A549 (cell line): Measurements from ENCODE around the gene DPYD. TPM values are rescaled to one million over a fixed set of nuclear protein-coding genes. Genes with fewer than 3 reads are reported as not detected.

Source experiments
- ATAC-seq, 2 experiments: fragments of 200-7000 bp in 1 of 2; fragments of >200 bp in 1 of 2; cut with Nextera tagmentation in 1 of 2; cut with Tn5 transposase in 1 of 2; 3 replicates each; pipeline versions ENCODE4 v1.8.0 to v1.9.1; 2018 to 2020; ENCODE audit warnings: mild to moderate bottlenecking in 1 of 2, moderate library complexity in 1 of 2
- CTCF ChIA-PET: fragments of 300-600 bp; sonication (Branson Sonifier 250); formaldehyde crosslinking; extraction: SDS; loops from one replicate; lab custom pipeline; 2021; ENCODE audit warnings: antibody characterized with exemption, inconsistent platforms; lab: Yijun Ruan, JAX
- POLR2A ChIA-PET: fragments of 350-600 bp; formaldehyde crosslinking; extraction: SDS; loops from one replicate; lab custom pipeline; 2021; ENCODE audit warnings: antibody characterized with exemption, inconsistent platforms; lab: Yijun Ruan, JAX
- DNase-seq, 2 experiments: peaks; one replicate each; pipeline versions ENCODE4 v3.0.0 to v3.0.0-alpha.2; 2011 to 2016; ENCODE audit warnings: low read depth in 1 of 2, low spot score in 1 of 2
- FAIRE-seq: peaks from 2 replicates; lab custom pipeline; 2011; peaks lifted over from hg19 to GRCh38; lab: Jason Lieb, UNC
- H3K27ac ChIP-seq, 2 experiments: fragments of >200 bp; sonication (Bioruptor Twin); formaldehyde crosslinking; 3 replicates each; pipeline ENCODE4 v1.5.1; 2016 to 2017
- H3K4me1 ChIP-seq: fragments of >200 bp; sonication (Bioruptor Twin); formaldehyde crosslinking; 3 replicates; pipeline ENCODE4 v1.6.1; 2016
- H3K4me2 ChIP-seq: fragments of >200 bp; sonication (Bioruptor Twin); formaldehyde crosslinking; 3 replicates; pipeline ENCODE4 v1.6.1; 2016
- H3K4me3 ChIP-seq: fragments of >200 bp; sonication (Bioruptor Twin); formaldehyde crosslinking; 3 replicates; pipeline ENCODE4 v1.5.1; 2016
- H3K9me3 ChIP-seq: fragments of >200 bp; sonication (Bioruptor Twin); formaldehyde crosslinking; 3 replicates; pipeline ENCODE4 v1.6.1; 2016
- ATOH8 ChIP-seq: fragments of 250-450 bp; sonication (Bioruptor Pico); IDR thresholded peaks from 2 replicates; pipeline ENCODE4 v1.5.0; 2020; ENCODE audit warnings: low read depth, mild to moderate bottlenecking, moderate library complexity
- BHLHE40 ChIP-seq: IDR thresholded peaks from 2 replicates; pipeline ENCODE4 v1.6.1; 2012; ENCODE audit warnings: low read depth, low read length, inconsistent platforms
- CBX2 ChIP-seq: fragments of 200-600 bp; sonication (generic); IDR thresholded peaks from 2 replicates; pipeline ENCODE4 v1.6.1; 2016; ENCODE audit warnings: low read depth, mild to moderate bottlenecking, borderline replicate concordance
- CBX8 ChIP-seq: fragments of 200-600 bp; sonication (generic); IDR thresholded peaks from 2 replicates; pipeline ENCODE4 v1.6.1; 2016
- CHD2 ChIP-seq: fragments of 150-350 bp; IDR thresholded peaks from 2 replicates; pipeline ENCODE4 v1.6.1; 2014; ENCODE audit warnings: low read length; ENCODE audit not compliant: partially characterized antibody
- E2F6 ChIP-seq: IDR thresholded peaks from 2 replicates; pipeline ENCODE4 v1.6.1; 2012; ENCODE audit warnings: low read depth, borderline replicate concordance
- EHF ChIP-seq: fragments of 250-450 bp; sonication (Bioruptor Pico); IDR thresholded peaks from 2 replicates; pipeline ENCODE4 v1.5.0; 2020; ENCODE audit warnings: mild to moderate bottlenecking
- ELK1 ChIP-seq: fragments of 150-350 bp; IDR thresholded peaks from 2 replicates; pipeline ENCODE4 v1.6.1; 2014; ENCODE audit warnings: low read depth, mild to moderate bottlenecking, low read length
- FOSB ChIP-seq: fragments of 250-450 bp; sonication (Bioruptor Pico); IDR thresholded peaks from 2 replicates; pipeline ENCODE4 v1.5.0; 2020; ENCODE audit warnings: mild to moderate bottlenecking, moderate library complexity
- FOSL2 ChIP-seq, 2 experiments: fragments of 450-650 bp in 1 of 2; fragments of >200 bp in 1 of 2; sonication (Bioruptor Twin) in 1 of 2; formaldehyde crosslinking; IDR thresholded peaks; 2 replicates each; pipeline versions ENCODE4 v1.5.0 to v1.6.1; 2016 to 2020; ENCODE audit warnings: mild to moderate bottlenecking in 1 of 2, moderate library complexity in 1 of 2
- HDAC2 ChIP-seq: fragments of 200-600 bp; sonication (generic); IDR thresholded peaks from 2 replicates; pipeline ENCODE4 v1.6.1; 2016
- HES2 ChIP-seq: fragments of >200 bp; sonication (Bioruptor Twin); formaldehyde crosslinking; IDR thresholded peaks from 2 replicates; pipeline ENCODE4 v1.6.1; 2016
- HOXA7 ChIP-seq: fragments of 250-450 bp; sonication (Bioruptor Pico); IDR thresholded peaks from 2 replicates; pipeline ENCODE4 v1.5.0; 2020; ENCODE audit warnings: mild to moderate bottlenecking, moderate library complexity
- HOXB5 ChIP-seq: fragments of 250-450 bp; sonication (Bioruptor Pico); IDR thresholded peaks from 2 replicates; pipeline ENCODE4 v1.5.0; 2020; ENCODE audit warnings: mild to moderate bottlenecking, moderate library complexity
- JUN ChIP-seq, 2 experiments: fragments of >200 bp; sonication (Bioruptor Twin); formaldehyde crosslinking; IDR thresholded peaks; 2 replicates in 1 of 2; 3 replicates in 1 of 2; pipeline ENCODE4 v1.6.1; 2016 to 2017
- JUNB ChIP-seq: fragments of >200 bp; sonication (Bioruptor Twin); formaldehyde crosslinking; IDR thresholded peaks from 2 replicates; pipeline ENCODE4 v1.6.1; 2016
- KDM5A ChIP-seq: fragments of 200-600 bp; sonication (generic); IDR thresholded peaks from 2 replicates; pipeline ENCODE4 v1.6.1; 2016; ENCODE audit warnings: antibody characterized with exemption, mild to moderate bottlenecking
- MAX ChIP-seq: IDR thresholded peaks from 2 replicates; pipeline ENCODE4 v1.6.1; 2012
- MYC ChIP-seq: IDR thresholded peaks from 2 replicates; pipeline ENCODE4 v1.6.1; 2012; ENCODE audit warnings: mild to moderate bottlenecking, inconsistent platforms, low read length, improper control_type of control experiment, borderline replicate concordance
- NFE2L2 ChIP-seq: fragments of 150-350 bp; conservative IDR thresholded peaks from 2 replicates; pipeline ENCODE4 v1.6.1; 2014; ENCODE audit warnings: low read length
- NR3C1 ChIP-seq: fragments of >200 bp; sonication (Bioruptor Twin); formaldehyde crosslinking; IDR thresholded peaks from 3 replicates; pipeline ENCODE4 v1.6.1; 2017
- POLR2A ChIP-seq: IDR thresholded peaks from 2 replicates; pipeline ENCODE4 v1.6.1; 2012; ENCODE audit warnings: mild to moderate bottlenecking, low read length
- POLR2AphosphoS2 ChIP-seq: conservative IDR thresholded peaks from 2 replicates; pipeline ENCODE4 v1.6.1; 2012; ENCODE audit warnings: low read length, improper control_type of control experiment, inconsistent platforms
- RAD21 ChIP-seq, 2 experiments: fragments of >200 bp in 1 of 2; sonication (Bioruptor Twin) in 1 of 2; formaldehyde crosslinking in 1 of 2; IDR thresholded peaks in 1 of 2; conservative IDR thresholded peaks in 1 of 2; 2 replicates in 1 of 2; 3 replicates in 1 of 2; pipeline ENCODE4 v1.6.1; 2012 to 2018; ENCODE audit warnings: inconsistent platforms in 1 of 2
- RCOR1 ChIP-seq: fragments of 150-350 bp; IDR thresholded peaks from 2 replicates; pipeline ENCODE4 v1.6.1; 2014; ENCODE audit warnings: antibody characterized with exemption, low read length, low read depth
- RNF2 ChIP-seq: fragments of 200-600 bp; sonication (generic); IDR thresholded peaks from 2 replicates; pipeline ENCODE4 v1.6.1; 2016; ENCODE audit warnings: low read depth, mild to moderate bottlenecking, antibody characterized with exemption, moderate library complexity, borderline replicate concordance
- SMC3 ChIP-seq: fragments of >200 bp; sonication (Bioruptor Twin); formaldehyde crosslinking; IDR thresholded peaks from 3 replicates; pipeline ENCODE4 v1.6.1; 2018; ENCODE audit warnings: inconsistent platforms
- USF2 ChIP-seq: fragments of 450-650 bp; IDR thresholded peaks from 2 replicates; pipeline ENCODE4 v1.6.1; 2014; ENCODE audit warnings: antibody characterized with exemption
- ZFP36 ChIP-seq: fragments of 450-650 bp; IDR thresholded peaks from 2 replicates; pipeline ENCODE4 v1.6.1; 2014; ENCODE audit warnings: borderline replicate concordance; ENCODE audit not compliant: partially characterized antibody
- ZNF302 ChIP-seq: fragments of 250-450 bp; sonication (Bioruptor Pico); IDR thresholded peaks from 2 replicates; pipeline ENCODE4 v1.9.0; 2021; ENCODE audit warnings: inconsistent platforms, mild to moderate bottlenecking, moderate library complexity
- WGBS: methylation state at CpG from one replicate; pipeline ENCODE4 v1.1.6; 2017; ENCODE audit errors: missing lambda C conversion rate; 5-methylcytosine and 5-hydroxymethylcytosine counted together
- polyA plus RNA-seq, 4 experiments: library from polyadenylated mRNA; depleted of rRNA in 3 of 4; stranded (reverse); fragments of >200 nt; fragmentation: RNase III in 1 of 4; extraction: RNeasy Plus Mini Kit Qiagen cat#74134 plus additional on column Dnase treatment in 1 of 4; gene quantifications; 2 replicates in 3 of 4; 3 replicates in 1 of 4; pipeline ENCODE4 v1.2.3, GENCODE V29; 2011 to 2017

DPYD gene
- polyA plus RNA-seq, 2 of the 4 experiments (the other 2 are of a cell fraction) = 5.9 to 7.5 TPM

- ChIA-PET POLR2A (no interaction called here), CTCF (no interaction called here)
- no peaks in the 10 kb centered on the region for H3K4me1 ChIP-seq
- TF ChIP-seq E2F6 (no peak), HOXB5 (no peak), KDM5A (no peak), CBX2 (no peak), RNF2 (no peak), RCOR1 (no peak), CHD2 (no peak), ZNF302 (no peak), HDAC2 (no peak), JUNB (no peak), NR3C1 (no peak), ZFP36 (no peak), HES2 (no peak), JUN (IDR thresholded peaks at IDR 0.05) (no peak), MAX (no peak), MYC (no peak), ATOH8 (CRISPR knock-in tag) (no peak), POLR2AphosphoS2 (no peak), BHLHE40 (no peak)
- no peak overlapping the region for H3K4me2 ChIP-seq
- H3K9me3 ChIP-seq = no peaks in the 10 kb centered on the region
- ATAC-seq (no peak), FAIRE-seq (no peak), DNase-seq (no peak)
- H3K4me3 ChIP-seq = no peak overlapping the region
- WGBS = 55% methylated on average over 2 of the region's 2 CpGs
- H3K27ac ChIP-seq = no peak overlapping the region
Measured at GRCh38 chr1:97034651-97035050, 886.2 kb downstream of the DPYD start.

GRCh38 chr1:97033949-97034348 is 886.9 kb downstream of the DPYD start:
- H3K27ac ChIP-seq = no peak overlapping the region
- POLR2A ChIA-PET = no interaction called here
- H3K4me2 ChIP-seq = no peak overlapping the region
- CTCF ChIA-PET = no interaction called here
- no peaks in the 10 kb centered on the region for H3K9me3 ChIP-seq
- no peak for TF ChIP-seq HOXA7 (CRISPR knock-in tag)
- no peak for TF ChIP-seq EHF (CRISPR knock-in tag)
- no peak for TF ChIP-seq HOXB5
- TF ChIP-seq POLR2AphosphoS2 = no peak
- no peak for TF ChIP-seq POLR2A
- TF ChIP-seq RAD21 (conservative IDR thresholded peaks at IDR 0.05 in 1 of 2, IDR thresholded peaks at IDR 0.05 in 1 of 2) = no peak
- no peak for TF ChIP-seq ELK1
- TF ChIP-seq RCOR1 = no peak
- TF ChIP-seq CBX8 = no peak
- no peak for TF ChIP-seq ZNF302
- no peak for TF ChIP-seq NFE2L2
- no peak for TF ChIP-seq USF2
- no peak for TF ChIP-seq FOSL2 (IDR thresholded peaks at IDR 0.05)
- TF ChIP-seq FOSL2 (CRISPR knock-in tag; IDR thresholded peaks at IDR 0.05) = no peak
- no peak for TF ChIP-seq MAX
- TF ChIP-seq SMC3 = no peak
- no peak for TF ChIP-seq KDM5A
- TF ChIP-seq ZFP36 = no peak
- no peak for TF ChIP-seq FOSB (CRISPR knock-in tag)
- no peak for ATAC-seq
- no peak for DNase-seq
- FAIRE-seq = no peak
- H3K4me1 ChIP-seq = no peaks in the 10 kb centered on the region
- 6% methylated on average over 2 of the region's 2 CpGs for WGBS
- no peak overlapping the region for H3K4me3 ChIP-seq
